NCI-H2107 treated with DMSO at 0.1 percent for 48 hours (cell line): ENCODE results near the gene TBCC.
"Not testable (repeated sequence)": the region's sequence is repeated elsewhere in the genome, so short reads cannot be mapped to it uniquely, and the experiment has no call there.

Source experiments
- DNase-seq: peaks from one replicate; lab custom pipeline; 2025; ENCODE audit not compliant: unreplicated experiment; lab: John Stamatoyannopoulos, UW

TBCC gene, protein sequence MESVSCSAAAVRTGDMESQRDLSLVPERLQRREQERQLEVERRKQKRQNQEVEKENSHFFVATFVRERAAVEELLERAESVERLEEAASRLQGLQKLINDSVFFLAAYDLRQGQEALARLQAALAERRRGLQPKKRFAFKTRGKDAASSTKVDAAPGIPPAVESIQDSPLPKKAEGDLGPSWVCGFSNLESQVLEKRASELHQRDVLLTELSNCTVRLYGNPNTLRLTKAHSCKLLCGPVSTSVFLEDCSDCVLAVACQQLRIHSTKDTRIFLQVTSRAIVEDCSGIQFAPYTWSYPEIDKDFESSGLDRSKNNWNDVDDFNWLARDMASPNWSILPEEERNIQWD

DNA sequence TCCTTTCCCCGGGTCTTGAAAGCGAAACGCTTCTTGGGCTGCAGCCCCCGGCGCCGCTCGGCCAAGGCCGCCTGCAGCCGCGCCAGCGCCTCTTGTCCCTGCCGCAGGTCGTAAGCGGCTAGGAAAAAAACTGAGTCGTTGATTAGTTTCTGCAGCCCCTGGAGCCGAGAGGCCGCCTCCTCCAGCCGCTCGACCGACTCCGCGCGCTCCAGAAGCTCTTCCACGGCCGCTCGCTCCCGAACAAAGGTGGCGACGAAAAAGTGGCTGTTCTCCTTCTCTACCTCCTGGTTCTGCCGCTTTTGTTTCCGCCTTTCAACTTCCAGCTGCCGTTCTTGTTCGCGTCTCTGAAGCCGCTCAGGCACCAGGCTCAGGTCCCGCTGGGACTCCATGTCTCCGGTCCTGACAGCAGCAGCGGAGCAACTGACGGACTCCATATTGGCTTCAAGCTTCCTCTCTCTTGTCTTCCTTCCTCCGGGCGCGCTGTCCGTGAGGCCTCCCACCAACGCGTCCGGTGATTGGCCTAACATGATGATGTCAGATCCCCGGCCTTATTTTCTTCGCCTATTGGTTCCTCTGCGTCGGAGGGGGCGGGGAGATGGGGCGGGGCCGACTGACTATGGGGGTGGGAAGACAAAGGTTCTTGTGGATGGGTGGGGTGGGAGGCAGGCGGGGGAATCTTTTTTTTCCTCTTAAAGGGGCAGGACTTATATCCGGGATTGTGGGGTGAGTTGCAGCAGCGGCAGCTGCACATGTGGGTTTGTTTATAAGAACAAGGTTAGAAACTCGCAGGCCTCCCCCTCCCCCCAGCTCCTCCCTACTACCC lies at the start of gene TBCC:
TBCC (minus strand) TSS at position 464 of the 823 bp plus-strand sequence; CDS start at position 434, 30 bp downstream.
- peak; percentile 93 for DNase-seq

DNA sequence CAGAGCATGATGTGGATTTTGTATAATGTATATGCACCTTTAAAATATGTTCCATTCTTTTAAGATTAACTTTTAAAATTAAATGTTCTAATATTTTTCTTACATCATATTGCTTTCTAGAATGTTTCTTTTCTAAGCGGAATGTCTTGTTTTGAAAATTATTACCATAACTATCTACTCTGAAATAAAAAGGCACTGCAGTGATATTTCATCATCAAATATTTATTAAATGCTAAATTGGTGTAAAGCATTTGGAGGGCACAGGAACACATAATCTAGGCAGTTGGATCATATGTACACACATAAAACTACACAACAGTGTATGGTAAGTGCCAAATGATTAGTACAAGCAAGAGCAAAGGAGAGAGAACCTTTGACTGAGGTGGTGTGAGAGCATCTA lies 49.7 kb upstream of the TBCC start:
- DNase-seq: no peak

DNA sequence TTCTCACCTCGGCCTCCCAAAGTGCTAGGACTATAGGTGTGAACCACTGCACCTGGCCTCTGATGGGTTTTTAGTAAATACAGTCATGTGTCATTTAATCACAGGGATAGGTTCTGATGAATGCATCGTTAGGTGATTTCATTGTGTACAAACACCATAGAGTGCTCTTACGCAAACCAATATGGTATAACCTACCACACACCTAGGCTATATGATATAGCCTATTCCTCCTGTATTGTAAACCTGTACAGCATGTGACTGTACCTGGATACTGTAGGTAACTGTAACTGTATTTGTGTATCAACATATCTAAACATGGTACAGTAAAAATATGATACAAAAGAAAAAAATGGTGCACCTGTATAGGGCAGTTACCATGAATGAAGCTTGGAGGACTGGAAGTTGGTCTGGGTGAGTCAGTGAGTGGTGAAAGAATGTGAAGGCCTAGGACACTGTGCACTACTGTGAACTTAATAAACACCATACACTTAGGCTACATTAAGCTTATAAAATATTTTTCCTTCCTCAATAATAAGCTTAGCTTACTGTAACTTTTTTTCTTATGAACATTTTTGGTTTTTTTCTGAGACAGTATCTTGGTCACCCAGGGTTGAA lies 45.9 kb upstream of the TBCC start:
- DNase-seq: peak; percentile 62

DNA sequence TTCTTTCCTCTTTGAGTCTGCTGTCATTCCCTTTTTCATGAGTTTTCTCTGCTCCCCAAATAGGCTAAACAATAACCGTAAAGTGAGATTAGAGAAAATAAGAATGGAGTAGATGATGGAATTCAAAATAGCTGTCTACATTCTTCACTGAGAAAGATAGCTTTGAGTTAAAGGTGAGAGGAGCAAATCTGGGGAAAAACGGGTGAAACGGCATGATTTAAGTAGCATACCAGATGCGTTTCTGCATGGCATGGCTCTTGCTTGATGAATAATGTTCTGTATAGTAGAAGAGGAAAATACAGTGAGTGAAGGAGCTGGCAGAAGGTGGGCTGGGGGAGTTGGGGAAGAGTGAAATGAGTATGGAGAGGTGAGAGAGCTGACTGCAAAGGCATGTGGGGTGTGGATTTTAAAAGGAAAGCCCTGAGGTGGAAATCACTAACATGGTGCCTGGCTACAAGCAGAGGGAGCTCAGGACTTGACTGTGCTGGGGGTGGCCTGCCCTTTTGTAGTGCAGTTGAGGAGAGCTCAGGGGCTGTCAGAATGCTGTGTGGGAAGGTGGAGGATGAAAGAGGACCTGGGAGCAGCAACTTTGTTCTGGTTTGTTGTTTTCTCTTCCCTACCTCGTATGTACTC lies 44.8 kb upstream of the TBCC start:
- DNase-seq: no peak

DNA sequence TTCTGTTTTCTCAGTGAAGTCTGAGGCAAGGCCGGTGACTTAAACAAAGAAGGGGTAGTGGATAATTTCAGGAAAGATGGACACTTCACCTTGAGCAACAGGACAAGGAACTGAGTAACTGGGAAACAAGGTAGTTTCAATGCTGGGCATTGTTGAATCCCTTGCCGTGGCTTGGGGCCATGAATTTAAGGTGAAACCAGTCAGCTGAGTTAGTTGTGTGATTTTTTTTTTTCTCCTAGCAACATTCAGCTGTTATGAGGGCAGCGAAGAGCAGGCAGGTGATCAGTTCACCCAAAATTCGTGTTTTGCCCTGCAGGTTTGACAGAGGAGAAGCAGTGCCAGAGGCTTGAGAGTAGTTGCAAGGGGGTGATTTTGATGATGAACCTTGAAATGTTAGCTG lies 42.8 kb upstream of the TBCC start:
- DNase-seq: no peak

DNA sequence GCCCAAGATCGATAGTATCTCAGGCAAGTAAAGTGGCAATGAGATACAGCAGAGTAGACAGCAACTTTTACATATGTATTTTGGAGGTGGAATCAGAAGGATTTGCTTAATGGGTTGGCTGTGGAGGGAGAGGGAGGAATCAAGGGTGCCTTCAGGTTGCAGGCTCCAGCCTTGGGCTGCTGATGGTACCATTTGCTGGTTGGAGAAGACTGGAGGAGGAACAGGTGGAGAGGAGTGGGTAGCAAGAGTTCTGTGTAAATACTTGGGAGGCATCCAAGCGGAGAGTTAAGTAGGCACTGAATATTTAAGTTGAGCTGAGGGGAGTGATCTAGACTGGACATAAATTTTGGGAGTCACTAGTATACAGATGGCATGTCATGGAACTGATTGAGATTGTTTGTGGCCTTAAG lies 41.2 kb upstream of the TBCC start:
- DNase-seq: peak; percentile 36

DNA sequence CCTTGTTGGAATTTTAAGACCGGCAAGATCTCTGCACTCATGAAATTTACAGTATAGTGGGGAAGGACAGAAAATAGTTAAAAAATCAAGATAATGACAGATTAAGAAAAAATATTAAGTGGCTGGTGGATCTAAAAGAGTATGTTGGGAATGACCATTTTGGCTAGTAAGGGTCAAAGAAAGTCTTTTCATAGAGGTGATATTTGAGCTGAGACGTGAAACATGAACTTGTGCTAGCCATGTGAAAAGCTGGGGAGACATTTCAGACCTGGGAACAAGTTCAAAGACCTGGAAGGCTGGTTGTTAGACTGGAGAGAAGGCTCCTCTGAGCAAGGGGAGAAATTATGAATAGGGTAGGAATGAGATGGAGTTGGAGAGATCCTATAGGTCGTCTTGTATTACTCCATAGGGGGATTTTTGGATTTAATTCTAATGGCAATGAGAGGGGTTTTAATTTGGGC lies 40.7 kb upstream of the TBCC start:
- peak; percentile 19 for DNase-seq

DNA sequence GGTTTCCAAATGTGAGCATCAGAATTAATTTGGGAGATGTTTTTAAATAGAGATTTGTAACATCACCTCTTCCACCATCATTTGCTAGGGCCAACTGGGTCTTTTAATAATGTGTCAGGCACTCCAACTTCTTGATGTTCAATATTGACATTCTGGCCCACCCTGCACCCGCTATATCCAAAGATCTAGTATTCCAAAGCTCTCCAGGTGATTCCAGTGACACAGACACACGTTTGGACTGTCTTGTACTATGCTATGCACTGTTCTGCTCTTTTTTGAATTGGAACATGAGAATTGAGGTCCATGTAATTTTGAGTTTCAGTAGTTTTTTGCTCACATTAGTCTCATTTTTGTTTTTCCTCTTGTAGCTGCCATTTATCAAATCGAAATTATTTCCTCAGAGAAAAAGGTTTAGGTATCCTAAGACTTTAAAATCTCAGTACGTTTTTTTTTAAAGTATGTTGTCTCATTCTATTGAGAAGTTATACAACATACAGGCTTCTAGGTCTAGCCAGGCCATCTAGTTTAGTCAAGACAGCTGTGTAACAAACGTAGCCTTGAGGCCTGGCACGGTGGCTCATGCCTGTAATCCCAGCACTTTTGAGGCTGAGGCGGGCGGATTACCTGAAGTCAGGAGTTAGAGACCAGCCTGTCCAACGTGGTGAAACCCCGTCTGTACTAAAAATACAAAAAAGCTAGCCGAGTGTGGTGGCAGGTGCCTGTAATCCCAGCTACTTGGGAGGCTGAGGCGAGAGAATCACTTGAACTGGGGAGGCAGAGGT lies 39.0 kb upstream of the TBCC start:
- no peak for DNase-seq

DNA sequence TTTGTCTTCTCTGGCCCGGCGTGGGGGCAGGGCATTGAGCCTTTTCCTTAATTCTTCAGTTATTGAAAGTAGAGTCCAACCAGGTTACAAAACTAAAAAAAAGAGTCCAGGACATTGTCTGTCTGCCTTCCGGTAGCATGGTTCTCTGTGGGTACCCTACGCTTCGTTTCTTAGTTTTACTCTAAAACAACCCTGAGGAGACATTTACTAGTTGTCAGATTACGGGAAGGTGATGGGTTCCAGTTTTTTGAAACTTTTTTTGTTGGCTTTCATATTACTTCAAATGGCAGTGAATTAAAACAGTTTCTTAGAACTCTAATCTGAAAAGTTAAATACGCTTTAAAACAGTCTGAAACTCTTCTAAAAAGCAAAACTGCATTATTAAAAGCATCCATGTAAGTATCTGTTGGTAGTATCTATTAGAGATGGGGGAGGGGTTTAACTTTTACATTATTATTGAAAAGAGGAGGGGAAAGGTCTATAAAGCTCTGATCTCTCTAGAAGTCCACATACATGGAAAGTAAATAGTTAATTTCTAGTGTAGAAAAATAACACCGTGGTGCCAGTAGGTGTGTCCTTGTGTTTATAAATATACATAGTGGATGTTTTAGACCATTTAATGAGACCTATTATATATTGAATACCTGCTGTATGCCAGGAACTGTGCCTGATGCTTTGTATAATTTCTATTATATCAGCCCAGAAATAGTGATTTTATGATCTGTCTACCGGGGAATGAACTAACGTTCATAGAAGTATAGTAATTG lies 38.2 kb upstream of the TBCC start:
- peak; percentile 5 for DNase-seq

DNA sequence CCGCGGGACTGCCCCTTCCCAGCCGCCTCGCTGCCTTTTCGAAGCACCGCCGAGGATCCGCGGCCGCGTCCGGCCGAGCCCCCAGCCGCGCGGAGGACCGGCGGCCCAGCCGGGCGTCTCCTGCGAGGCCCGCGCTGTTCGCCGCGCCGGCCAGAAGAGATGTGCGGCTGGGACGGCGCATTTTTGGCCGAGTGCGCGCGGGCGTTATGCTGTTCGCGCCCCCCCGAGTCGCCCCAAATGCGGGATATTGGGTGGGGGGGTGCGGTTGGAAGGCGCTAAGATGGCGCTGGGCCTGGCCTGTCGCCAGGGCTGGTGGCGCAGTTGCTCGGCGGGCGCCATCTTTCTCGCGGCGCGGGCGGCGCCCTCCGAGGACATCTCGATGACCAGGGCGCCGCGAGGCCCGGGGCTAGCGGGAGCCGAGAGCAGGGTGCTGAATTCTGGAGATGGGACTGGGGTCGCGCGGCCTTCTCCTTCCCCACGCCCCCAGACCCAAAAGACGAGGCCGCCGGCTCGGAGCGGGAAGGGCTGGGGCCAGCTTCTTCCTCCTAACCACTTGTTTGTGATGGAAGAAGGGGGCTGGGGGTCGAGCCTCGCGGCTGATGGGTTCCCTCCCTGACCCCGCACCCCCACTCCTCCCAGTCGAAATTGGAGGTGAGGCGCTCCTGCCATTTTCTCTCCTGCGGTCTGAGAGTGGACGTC lies 37.4 kb upstream of the TBCC start:
- no peak for DNase-seq

DNA sequence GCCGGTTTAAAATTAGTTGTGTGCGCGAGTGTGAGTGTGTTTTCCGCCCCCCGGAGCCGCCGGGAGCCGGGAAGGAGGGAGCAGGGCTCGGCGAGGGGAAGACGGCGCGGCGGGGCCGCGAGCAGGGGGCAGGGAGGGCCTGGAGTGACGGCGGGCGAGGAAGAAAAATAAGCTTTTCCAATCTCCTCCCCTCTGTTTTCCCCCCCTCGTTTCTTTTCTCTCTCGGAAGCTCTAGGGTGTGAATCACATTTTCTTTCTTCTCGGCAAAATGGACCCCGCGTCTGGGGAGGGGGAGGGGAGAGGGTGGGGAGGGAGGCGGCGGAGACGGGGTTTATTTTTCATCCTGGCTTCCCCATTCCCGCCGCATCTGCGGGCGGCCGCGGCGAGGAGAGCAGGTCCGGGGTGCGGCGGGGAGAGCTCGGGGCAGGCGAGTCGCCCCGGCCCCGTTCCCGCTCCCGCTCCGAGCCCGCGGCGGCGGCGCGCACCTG lies 36.8 kb upstream of the TBCC start:
- peak; percentile 43 for DNase-seq

DNA sequence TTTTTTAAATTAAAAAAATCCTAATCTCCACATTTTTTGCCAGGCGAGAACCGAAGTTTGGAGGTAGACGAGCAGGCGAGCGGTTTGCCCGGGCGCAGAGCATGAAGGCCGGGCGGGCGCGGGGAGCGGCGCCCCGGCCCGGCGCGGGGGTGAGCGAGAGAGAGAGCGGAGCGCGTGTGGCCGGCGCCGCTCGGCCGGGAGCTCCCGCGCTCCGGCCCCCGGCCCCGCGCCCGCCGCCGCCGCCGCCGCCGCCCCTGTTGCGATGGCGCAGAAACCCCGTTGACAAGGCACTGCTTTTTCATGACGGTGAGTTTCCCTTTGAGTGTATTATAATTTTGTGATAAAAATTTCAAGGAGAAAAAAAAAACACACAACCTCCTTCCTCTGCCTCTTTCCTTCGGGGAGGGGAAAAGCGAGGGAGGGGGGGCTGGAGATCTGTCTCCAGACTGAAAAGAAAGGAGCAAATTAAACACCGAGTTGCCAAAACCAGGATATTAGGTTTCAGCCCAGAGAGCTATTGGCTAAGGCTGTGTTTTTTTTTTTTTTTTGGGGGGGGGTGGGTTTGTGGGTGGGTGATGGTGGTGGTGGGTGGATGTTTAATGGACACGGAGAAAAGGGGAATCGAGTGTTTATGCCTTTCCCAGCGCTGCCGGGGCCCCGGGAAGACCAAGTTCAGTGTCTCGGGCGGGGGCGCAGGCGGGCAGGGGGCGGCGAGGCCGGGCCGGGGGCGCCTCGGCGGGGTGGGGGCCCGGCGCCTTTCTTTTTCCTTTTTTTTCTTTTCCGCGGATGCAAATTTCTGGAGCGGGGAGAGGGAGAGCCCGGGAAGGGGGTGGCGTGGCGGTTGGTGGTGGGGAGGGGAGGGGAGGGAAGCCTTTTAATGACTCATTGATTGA lies 36.1 kb upstream of the TBCC start, which contains the start of gene BICRAL:
BICRAL (plus strand) TSS at position 257 of the 893 bp plus-strand sequence. CDS start 39,971 bp downstream, outside the sequence.
- DNase-seq: peak; percentile 29

DNA sequence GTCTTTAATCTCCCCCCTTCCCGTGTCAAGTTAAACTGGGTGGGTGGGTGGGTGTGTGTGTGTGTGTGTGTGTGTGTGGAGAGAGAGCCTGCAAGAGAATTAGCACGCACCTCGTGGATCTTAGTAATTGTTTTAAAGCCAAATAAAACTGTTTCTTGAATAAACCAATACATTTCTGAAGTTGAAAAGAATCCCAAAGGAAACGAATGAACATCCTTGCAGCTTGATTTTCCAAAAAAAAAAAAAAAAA lies 35.6 kb upstream of the TBCC start:
- no peak for DNase-seq

DNA sequence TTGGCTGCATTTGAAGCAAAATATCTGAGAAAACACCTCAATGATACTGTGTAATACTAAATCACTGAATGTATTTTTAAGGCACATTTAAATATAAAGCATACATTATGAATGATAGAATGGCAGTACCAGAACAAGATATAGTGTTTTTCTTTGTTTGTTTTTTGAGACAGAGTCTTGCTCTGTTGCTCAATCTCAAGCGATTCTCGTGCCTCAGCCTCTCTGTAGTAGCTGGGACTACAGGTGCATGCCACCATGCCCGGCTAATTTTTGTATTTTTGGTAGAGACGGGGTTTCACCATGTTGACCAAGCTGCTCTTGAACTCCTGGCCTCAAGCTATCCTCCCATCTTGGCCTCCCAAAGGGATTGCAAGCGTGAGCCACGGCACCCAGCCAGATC lies 33.6 kb upstream of the TBCC start:
- DNase-seq: no peak

DNA sequence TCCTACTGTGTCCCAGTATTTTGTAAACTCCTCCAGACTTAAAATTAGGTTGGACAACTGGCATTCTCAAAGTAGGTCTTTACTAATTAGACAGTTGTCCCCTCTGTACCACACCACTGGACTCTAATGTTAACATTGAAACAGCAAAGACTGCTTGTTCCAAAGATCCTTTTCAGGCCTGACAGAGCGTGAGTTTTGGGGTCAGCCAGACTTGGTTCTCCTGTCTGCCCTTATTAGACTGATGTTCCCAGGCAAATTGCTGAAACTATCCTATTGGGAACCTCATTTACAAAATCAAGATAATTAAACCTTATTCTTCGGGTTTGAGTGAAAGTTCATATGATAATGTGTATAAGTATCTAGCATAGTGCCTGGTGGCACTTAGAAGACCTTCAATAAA lies 32.2 kb upstream of the TBCC start:
- no peak for DNase-seq

DNA sequence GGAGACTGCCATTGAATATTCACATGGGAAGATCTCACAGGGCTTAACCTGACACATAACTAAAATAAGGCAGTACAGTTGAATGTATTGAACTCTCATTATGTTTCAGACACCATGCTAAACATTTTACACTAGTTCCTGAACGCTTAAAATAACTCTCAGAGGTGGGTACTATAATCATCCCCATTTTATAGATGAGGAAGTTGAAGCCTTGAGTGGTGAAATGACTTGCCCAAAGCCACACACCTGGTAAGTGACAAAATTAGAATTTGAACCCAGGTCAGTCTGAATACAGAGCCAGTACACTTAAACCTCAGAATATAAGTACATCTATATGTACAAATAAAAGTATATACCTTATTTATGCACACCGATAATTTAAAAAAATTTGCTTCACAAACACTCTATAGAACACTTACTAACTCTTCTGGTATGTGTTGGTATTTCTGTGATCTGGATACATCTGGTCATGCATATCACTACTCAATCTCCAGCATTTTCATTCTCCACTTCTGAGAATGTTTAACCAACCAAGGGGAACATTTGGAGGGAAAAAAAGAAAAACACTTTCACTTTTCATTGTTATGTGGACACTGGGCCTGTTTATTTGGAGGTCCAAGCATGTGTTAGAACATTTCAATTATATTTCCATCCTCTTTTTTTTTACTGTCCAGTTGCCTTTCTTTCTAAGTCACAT lies 31.4 kb upstream of the TBCC start:
- no peak for DNase-seq

DNA sequence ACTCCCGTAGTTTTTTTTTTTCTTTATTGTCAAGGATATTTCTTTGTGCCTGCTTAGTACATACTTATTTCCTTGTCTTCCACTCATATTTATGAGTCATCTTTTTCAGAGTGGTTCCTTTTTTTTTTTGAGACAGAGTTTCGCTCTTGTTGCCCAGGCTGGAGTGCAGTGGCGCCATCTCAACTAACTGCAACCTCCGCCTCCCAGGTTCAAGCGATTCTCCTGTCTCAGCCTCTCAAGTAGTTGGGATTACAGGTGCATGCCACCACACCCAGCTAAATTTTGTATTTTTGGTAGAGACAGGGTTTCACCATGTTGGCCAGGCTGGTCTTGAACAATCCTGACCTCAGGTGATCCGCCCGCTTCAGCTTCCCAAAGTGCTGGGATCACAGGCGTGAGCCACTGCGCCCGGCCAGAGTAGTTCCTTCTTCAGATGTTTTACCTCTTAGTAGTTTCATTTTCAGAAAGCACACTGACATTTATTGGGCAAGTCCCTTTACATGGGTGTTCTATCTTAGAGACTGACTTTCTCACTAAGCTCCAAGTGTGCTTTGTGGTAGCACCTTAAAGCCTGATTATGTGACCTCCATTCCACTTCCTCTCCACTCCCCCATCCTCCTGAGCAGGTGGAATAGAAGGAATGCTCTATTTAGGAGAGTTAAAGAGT lies 29.1 kb upstream of the TBCC start:
- not testable (repeated sequence) for DNase-seq
